Measurements from ENCODE around the gene APOB. TPM values are rescaled to one million over a fixed set of nuclear protein-coding genes. Genes with fewer than 3 reads are reported as not detected.

APOB gene
- total and polyA plus RNA-seq, 10 of the 15 experiments (the other 5 are each of a cell fraction or from before 2014, with no cell fraction given), result 1.4 TPM; not detected in 9

DNA sequence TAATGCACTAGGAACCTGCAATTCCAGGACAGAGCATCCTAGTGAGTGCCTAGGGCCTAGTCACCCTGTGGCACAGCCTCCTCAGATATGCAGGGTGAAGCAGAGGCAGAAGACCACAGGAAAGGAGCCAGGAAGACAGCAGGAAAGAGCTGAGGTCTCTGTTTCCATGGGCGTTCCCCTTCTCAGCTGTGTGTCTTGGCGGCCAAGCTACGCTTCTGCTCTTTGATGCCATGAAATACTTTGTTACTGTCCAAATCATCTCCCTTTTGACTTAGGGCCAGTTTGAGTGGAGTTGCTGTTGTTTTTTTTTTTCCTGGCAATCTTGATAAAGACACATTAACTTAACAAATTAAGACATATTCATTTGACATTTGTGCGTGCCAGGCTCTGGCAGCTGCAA is 67.3 kb downstream of the APOB start:
- FAIRE-seq (no peak), DNase-seq (ENCODE audit: low read depth, low spot score) (no peak), ATAC-seq (no peak)
- no peak overlapping the region for H3K9ac ChIP-seq (ENCODE audit: control insufficient read depth, insufficient read depth, low read length)
- no peaks in the 10 kb centered on the region for H3K36me3 ChIP-seq (ENCODE audit: control insufficient read depth in 2 of 2, insufficient read depth in 2 of 2, low read length in 1 of 2)
- in situ Hi-C loops (cut with MboI) (no loop called here), intact Hi-C loops (cut with micrococcal nuclease; ENCODE audit: unreplicated experiment) (no loop called here)
- H3K27me3 ChIP-seq (replicated peaks in 1 of 2; ENCODE audit: control insufficient read depth in 2 of 2, insufficient read depth in 2 of 2, low read length in 1 of 2), result no peaks in the 10 kb centered on the region
- ChIA-PET CTCF (interaction anchor here (2.6 kb wide), 1 partner anchor 13 kb away, joined by 8 read pairs; no protein-coding TSS in a partner anchor), POLR2A (no interaction called here), SMC1A (ENCODE audit: uncharacterized antibody, unreplicated experiment) (no interaction called here), RAD21 (ENCODE audit: unreplicated experiment) (no interaction called here)
- TF ChIP-seq, protein P1, sequence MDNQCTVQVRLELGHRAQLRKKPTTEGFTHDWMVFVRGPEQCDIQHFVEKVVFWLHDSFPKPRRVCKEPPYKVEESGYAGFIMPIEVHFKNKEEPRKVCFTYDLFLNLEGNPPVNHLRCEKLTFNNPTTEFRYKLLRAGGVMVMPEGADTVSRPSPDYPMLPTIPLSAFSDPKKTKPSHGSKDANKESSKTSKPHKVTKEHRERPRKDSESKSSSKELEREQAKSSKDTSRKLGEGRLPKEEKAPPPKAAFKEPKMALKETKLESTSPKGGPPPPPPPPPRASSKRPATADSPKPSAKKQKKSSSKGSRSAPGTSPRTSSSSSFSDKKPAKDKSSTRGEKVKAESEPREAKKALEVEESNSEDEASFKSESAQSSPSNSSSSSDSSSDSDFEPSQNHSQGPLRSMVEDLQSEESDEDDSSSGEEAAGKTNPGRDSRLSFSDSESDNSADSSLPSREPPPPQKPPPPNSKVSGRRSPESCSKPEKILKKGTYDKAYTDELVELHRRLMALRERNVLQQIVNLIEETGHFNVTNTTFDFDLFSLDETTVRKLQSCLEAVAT (IDR thresholded peaks at IDR 0.05), result no peak
- TF ChIP-seq RB1 (IDR thresholded peaks at IDR 0.05; ENCODE audit: borderline replicate concordance), result no peak
- TF ChIP-seq, protein P2, sequence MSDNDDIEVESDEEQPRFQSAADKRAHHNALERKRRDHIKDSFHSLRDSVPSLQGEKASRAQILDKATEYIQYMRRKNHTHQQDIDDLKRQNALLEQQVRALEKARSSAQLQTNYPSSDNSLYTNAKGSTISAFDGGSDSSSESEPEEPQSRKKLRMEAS (IDR thresholded peaks at IDR 0.05; ENCODE audit: low read depth, low read length), result no peak
- TF ChIP-seq CBFB (IDR thresholded peaks at IDR 0.05; ENCODE audit: low read depth), result no peak
- no peak for TF ChIP-seq ZNF24 (IDR thresholded peaks at IDR 0.05)
- TF ChIP-seq, protein P3, sequence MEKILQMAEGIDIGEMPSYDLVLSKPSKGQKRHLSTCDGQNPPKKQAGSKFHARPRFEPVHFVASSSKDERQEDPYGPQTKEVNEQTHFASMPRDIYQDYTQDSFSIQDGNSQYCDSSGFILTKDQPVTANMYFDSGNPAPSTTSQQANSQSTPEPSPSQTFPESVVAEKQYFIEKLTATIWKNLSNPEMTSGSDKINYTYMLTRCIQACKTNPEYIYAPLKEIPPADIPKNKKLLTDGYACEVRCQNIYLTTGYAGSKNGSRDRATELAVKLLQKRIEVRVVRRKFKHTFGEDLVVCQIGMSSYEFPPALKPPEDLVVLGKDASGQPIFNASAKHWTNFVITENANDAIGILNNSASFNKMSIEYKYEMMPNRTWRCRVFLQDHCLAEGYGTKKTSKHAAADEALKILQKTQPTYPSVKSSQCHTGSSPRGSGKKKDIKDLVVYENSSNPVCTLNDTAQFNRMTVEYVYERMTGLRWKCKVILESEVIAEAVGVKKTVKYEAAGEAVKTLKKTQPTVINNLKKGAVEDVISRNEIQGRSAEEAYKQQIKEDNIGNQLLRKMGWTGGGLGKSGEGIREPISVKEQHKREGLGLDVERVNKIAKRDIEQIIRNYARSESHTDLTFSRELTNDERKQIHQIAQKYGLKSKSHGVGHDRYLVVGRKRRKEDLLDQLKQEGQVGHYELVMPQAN (conservative IDR thresholded peaks at IDR 0.05), result no peak
- no peak for TF ChIP-seq BRCA1 (IDR thresholded peaks at IDR 0.05; ENCODE audit: low read depth, low read length)
- no peak for TF ChIP-seq LARP7 (IDR thresholded peaks at IDR 0.05)
- TF ChIP-seq, protein P4, sequence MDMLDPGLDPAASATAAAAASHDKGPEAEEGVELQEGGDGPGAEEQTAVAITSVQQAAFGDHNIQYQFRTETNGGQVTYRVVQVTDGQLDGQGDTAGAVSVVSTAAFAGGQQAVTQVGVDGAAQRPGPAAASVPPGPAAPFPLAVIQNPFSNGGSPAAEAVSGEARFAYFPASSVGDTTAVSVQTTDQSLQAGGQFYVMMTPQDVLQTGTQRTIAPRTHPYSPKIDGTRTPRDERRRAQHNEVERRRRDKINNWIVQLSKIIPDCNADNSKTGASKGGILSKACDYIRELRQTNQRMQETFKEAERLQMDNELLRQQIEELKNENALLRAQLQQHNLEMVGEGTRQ (IDR thresholded peaks at IDR 0.05; ENCODE audit: borderline replicate concordance, low read depth, low read length), result no peak
- no peak for TF ChIP-seq CHD2 (IDR thresholded peaks at IDR 0.05; ENCODE audit: borderline replicate concordance, low read depth, low read length)
- TF ChIP-seq JUND (IDR thresholded peaks at IDR 0.05; ENCODE audit: low read depth, low read length), result no peak
- TF ChIP-seq HCFC1 (IDR thresholded peaks at IDR 0.05; ENCODE audit: low read length), result no peak
- no peak for TF ChIP-seq CEBPB (IDR thresholded peaks at IDR 0.05; ENCODE audit: borderline replicate concordance in 1 of 2, low read depth in 2 of 2, low read length in 2 of 2)
- no peaks in the 10 kb centered on the region for H4K20me1 ChIP-seq (ENCODE audit: control insufficient read depth, insufficient read depth)
- WGBS (ENCODE audit: insufficient coverage, insufficient replicate concordance, low lambda C conversion rate, missing lambda C conversion rate), result 65% methylated on average over 4 of the region's 4 CpGs
- H2AFZ ChIP-seq (ENCODE audit: control insufficient read depth, low read depth, low read length), result no peak overlapping the region
- no peak overlapping the region for H3K27ac ChIP-seq (ENCODE audit: control insufficient read depth, insufficient read depth)
- H3K4me3 ChIP-seq, result no peak overlapping the region
- H3K4me1 ChIP-seq (ENCODE audit: control insufficient read depth, insufficient read depth, low read length), result no peaks in the 10 kb centered on the region
- no TSS peak for BruUV-seq (replicated peaks)
- H3K4me2 ChIP-seq (ENCODE audit: control insufficient read depth, insufficient read depth), result no peak overlapping the region
- H3K79me2 ChIP-seq (ENCODE audit: control insufficient read depth, insufficient read depth, low read length), result no peaks in the 10 kb centered on the region
- no peaks in the 10 kb centered on the region for H3K9me3 ChIP-seq (replicated peaks; ENCODE audit: control insufficient read depth, insufficient read depth, low read length)
